DND-41 (cell line): ENCODE results near the gene PARVA.

ENCODE experiments used
- ATAC-seq: fragments of 200-7000 bp; cut with Tn5 transposase; 3 replicates; pipeline ENCODE4 v1.9.1; 2021; ENCODE audit warnings: low read depth; ENCODE audit not compliant: insufficient read depth
- DNase-seq: peaks from one replicate; pipeline ENCODE4 v3.0.0-alpha.2; 2020
- H2AFZ ChIP-seq: 2 replicates; pipeline ENCODE4 v1.6.0; 2012; ENCODE audit warnings: low read depth, low read length
- H3K27ac ChIP-seq: 2 replicates; pipeline ENCODE4 v1.5.1; 2012; ENCODE audit warnings: low read length, inconsistent platforms
- H3K27me3 ChIP-seq: fragments of 200-600 bp; sonication (generic); 2 replicates; pipeline ENCODE4 v1.6.0; 2012; ENCODE audit warnings: low read length, mild to moderate bottlenecking, inconsistent platforms; ENCODE audit not compliant: insufficient read depth, poor library complexity
- H3K36me3 ChIP-seq: 2 replicates; pipeline ENCODE4 v1.5.1; 2012; ENCODE audit warnings: low read length, inconsistent platforms; ENCODE audit not compliant: insufficient read depth
- H3K4me1 ChIP-seq: 2 replicates; pipeline ENCODE4 v1.5.1; 2012; ENCODE audit warnings: mild to moderate bottlenecking, low read length; ENCODE audit not compliant: insufficient read depth
- H3K4me2 ChIP-seq: 2 replicates; pipeline ENCODE4 v1.6.0; 2012; ENCODE audit warnings: mild to moderate bottlenecking, moderate library complexity, low read length, inconsistent platforms; ENCODE audit not compliant: insufficient read depth
- H3K4me3 ChIP-seq, 2 experiments: fragments of 200-600 bp in 1 of 2; shearing (Covaris generic) in 1 of 2; 2 replicates each; pipeline ENCODE4 v1.5.1; 2012 to 2016; ENCODE audit warnings: inconsistent platforms in 2 of 2, low read length in 2 of 2, mild to moderate bottlenecking in 2 of 2, low read depth in 1 of 2, moderate library complexity in 1 of 2
- H3K79me2 ChIP-seq: 2 replicates; pipeline ENCODE4 v1.6.0; 2012; ENCODE audit warnings: low read length, inconsistent platforms; ENCODE audit not compliant: insufficient read depth
- H3K9ac ChIP-seq: 2 replicates; pipeline ENCODE4 v1.6.0; 2012; ENCODE audit warnings: low read depth, mild to moderate bottlenecking, inconsistent platforms, low read length, moderate library complexity
- H3K9me3 ChIP-seq: 2 replicates; pipeline ENCODE4 v1.5.1; 2012; ENCODE audit warnings: low read length, moderate library complexity, mild to moderate bottlenecking, inconsistent platforms; ENCODE audit not compliant: insufficient read depth, severe bottlenecking
- H4K20me1 ChIP-seq: 2 replicates; pipeline ENCODE4 v1.6.0; 2012; ENCODE audit warnings: low read length; ENCODE audit not compliant: insufficient read depth
- CTCF ChIP-seq: IDR thresholded peaks from 2 replicates; pipeline ENCODE4 v1.5.1; 2012; ENCODE audit warnings: borderline replicate concordance, low read length, moderate library complexity, mild to moderate bottlenecking; ENCODE audit not compliant: poor library complexity, severe bottlenecking; ENCODE audit errors: extremely low read depth
- EZH2 ChIP-seq: IDR thresholded peaks from 3 replicates; pipeline ENCODE4 v1.6.1; 2012; ENCODE audit warnings: borderline replicate concordance, low read depth, mild to moderate bottlenecking, moderate library complexity, low read length, inconsistent platforms; ENCODE audit not compliant: severe bottlenecking

PARVA gene

GRCh38 chr11:12529793-12530192, 152.4 kb downstream of the PARVA start:
- H2AFZ ChIP-seq = no peak overlapping the region
- no peak overlapping the region for H3K27ac ChIP-seq
- H3K9ac ChIP-seq = no peak overlapping the region
- ATAC-seq (no peak), DNase-seq (no peak)
- H3K4me3 ChIP-seq = no peak overlapping the region
- peaks cover 55% of the 10 kb centered on the region for H3K27me3 ChIP-seq
- H3K79me2 ChIP-seq = no peaks in the 10 kb centered on the region
- no peaks in the 10 kb centered on the region for H3K36me3 ChIP-seq
- no peak for TF ChIP-seq EZH2
- TF ChIP-seq CTCF = no peak
- no peaks in the 10 kb centered on the region for H3K9me3 ChIP-seq
- H4K20me1 ChIP-seq = no peaks in the 10 kb centered on the region
- H3K4me2 ChIP-seq = no peak overlapping the region
- H3K4me1 ChIP-seq = no peaks in the 10 kb centered on the region

- Histone ChIP-seq H3K9me3 (no peaks in the 10 kb centered on the region), H3K4me1 (no peaks in the 10 kb centered on the region), H3K36me3 (no peaks in the 10 kb centered on the region), H2AFZ (no peak overlapping the region), H3K27ac (no peak overlapping the region), H3K27me3 (peaks cover 48% of the 10 kb centered on the region), H4K20me1 (no peaks in the 10 kb centered on the region), H3K4me2 (no peak overlapping the region), H3K9ac (no peak overlapping the region), H3K4me3 (no peak overlapping the region), H3K79me2 (no peaks in the 10 kb centered on the region)
- ATAC-seq (no peak), DNase-seq (no peak)
- no peak for TF ChIP-seq CTCF
- TF ChIP-seq EZH2 = no peak
Observed at GRCh38 chr11:12531020-12531419, 153.6 kb downstream of the PARVA start.

- Histone ChIP-seq H4K20me1 (no peaks in the 10 kb centered on the region), H2AFZ (no peak overlapping the region), H3K79me2 (no peaks in the 10 kb centered on the region), H3K4me1 (no peaks in the 10 kb centered on the region), H3K9ac (no peak overlapping the region), H3K4me3 (no peak overlapping the region), H3K27me3 (peaks cover 44% of the 10 kb centered on the region), H3K4me2 (no peak overlapping the region), H3K27ac (no peak overlapping the region), H3K36me3 (no peaks in the 10 kb centered on the region), H3K9me3 (no peaks in the 10 kb centered on the region)
- TF ChIP-seq CTCF = no peak
- TF ChIP-seq EZH2 = no peak
- DNase-seq = no peak
- ATAC-seq = no peak
Observed at GRCh38 chr11:12531681-12532080, 154.3 kb downstream of the PARVA start.

- no peaks in the 10 kb centered on the region for H3K4me1 ChIP-seq
- H3K4me3 ChIP-seq = no peak overlapping the region
- H4K20me1 ChIP-seq = no peaks in the 10 kb centered on the region
- peaks cover 38% of the 10 kb centered on the region for H3K27me3 ChIP-seq
- no peak overlapping the region for H3K27ac ChIP-seq
- H3K9ac ChIP-seq = no peak overlapping the region
- no peak overlapping the region for H2AFZ ChIP-seq
- no peak for ATAC-seq
- no peak for DNase-seq
- TF ChIP-seq CTCF = no peak
- no peak for TF ChIP-seq EZH2
- no peak overlapping the region for H3K4me2 ChIP-seq
- H3K79me2 ChIP-seq = no peaks in the 10 kb centered on the region
- H3K9me3 ChIP-seq = no peaks in the 10 kb centered on the region
- no peaks in the 10 kb centered on the region for H3K36me3 ChIP-seq
Observed at GRCh38 chr11:12532580-12532979, 155.2 kb downstream of the PARVA start.
